ENCODE measurements around the gene CDK2.

DNA sequence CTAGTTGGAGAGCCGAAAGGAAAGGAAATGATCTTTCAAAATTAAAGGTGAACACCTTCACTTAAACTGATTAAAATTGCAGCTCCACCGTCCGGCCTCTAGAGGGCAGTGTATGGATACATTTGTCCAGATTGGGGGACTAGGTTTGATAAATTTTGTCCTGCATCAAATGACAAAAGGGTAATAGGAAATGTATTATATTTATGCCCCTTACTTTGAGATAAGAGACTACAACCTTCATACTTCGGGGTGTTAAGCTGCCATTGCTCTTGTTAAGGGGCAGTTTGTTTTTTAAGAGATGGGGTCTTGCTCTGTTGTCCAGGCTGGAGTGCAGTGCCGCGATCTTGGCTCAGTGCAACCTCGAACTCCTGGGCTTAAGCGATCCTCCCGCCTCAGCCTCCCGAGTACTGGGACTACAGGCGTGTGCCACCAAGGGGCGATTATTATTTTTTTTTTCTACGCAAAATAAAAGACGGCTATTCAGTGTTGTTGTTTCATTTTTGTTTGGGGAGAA, 29.6 kb downstream of the CDK2 start:
- TF ChIP-seq, protein P1, sequence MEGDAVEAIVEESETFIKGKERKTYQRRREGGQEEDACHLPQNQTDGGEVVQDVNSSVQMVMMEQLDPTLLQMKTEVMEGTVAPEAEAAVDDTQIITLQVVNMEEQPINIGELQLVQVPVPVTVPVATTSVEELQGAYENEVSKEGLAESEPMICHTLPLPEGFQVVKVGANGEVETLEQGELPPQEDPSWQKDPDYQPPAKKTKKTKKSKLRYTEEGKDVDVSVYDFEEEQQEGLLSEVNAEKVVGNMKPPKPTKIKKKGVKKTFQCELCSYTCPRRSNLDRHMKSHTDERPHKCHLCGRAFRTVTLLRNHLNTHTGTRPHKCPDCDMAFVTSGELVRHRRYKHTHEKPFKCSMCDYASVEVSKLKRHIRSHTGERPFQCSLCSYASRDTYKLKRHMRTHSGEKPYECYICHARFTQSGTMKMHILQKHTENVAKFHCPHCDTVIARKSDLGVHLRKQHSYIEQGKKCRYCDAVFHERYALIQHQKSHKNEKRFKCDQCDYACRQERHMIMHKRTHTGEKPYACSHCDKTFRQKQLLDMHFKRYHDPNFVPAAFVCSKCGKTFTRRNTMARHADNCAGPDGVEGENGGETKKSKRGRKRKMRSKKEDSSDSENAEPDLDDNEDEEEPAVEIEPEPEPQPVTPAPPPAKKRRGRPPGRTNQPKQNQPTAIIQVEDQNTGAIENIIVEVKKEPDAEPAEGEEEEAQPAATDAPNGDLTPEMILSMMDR (IDR thresholded peaks at IDR 0.05): peak in 1 of 3 donors; percentile 21
- no peak for TF ChIP-seq POLR2A (IDR thresholded peaks at IDR 0.05)

All from lower leg skin (tissue), 3 donors.